Right renal cortex interstitium (tissue), 3 donors: ENCODE measurements around the gene NLRP12. TPM values are rescaled to one million over a fixed set of nuclear protein-coding genes. Genes with fewer than 3 reads are reported as not detected.
"Not testable (repeated sequence)": the region's sequence is repeated elsewhere in the genome, so short reads cannot be mapped to it uniquely, and the experiment has no call there.

Experiments
- DNase-seq, 3 donors: peaks; one replicate each; pipeline ENCODE4 v3.0.0-alpha.2; 2013; ENCODE audit warnings: low read depth in 3 of 3, low spot score in 2 of 3
- polyA plus RNA-seq, 3 donors: library from polyadenylated mRNA; unstranded; fragments of 120-200 nt; gene quantifications; one replicate each; pipeline ENCODE4 v1.2.1, GENCODE V29; 2013; ENCODE audit not compliant: insufficient read length in 3 of 3

Gene NLRP12
- polyA plus RNA-seq, 3 donors: 0.10 to 0.26 (median 0.25) TPM

DNA sequence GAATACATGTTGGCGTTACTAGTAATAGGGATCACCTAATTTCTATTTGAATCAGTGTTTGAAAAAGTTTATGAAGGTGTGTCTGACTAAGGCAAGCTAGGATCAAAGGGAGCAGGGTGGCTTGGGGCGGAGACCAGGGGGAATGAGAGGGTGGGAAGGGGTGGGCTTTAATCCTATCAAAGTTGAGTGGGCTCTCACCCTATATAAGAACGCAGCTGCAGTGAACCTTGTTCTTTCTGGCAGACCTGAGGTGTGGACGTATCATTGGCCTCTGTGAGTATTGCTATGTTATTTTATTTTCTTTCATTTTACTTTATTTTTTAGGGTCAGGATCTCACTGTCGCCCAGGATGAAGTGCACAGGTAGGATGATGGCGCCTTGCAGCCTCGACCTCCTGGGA is 37.4 kb downstream of the NLRP12 start:
- DNase-seq: no peak

DNA sequence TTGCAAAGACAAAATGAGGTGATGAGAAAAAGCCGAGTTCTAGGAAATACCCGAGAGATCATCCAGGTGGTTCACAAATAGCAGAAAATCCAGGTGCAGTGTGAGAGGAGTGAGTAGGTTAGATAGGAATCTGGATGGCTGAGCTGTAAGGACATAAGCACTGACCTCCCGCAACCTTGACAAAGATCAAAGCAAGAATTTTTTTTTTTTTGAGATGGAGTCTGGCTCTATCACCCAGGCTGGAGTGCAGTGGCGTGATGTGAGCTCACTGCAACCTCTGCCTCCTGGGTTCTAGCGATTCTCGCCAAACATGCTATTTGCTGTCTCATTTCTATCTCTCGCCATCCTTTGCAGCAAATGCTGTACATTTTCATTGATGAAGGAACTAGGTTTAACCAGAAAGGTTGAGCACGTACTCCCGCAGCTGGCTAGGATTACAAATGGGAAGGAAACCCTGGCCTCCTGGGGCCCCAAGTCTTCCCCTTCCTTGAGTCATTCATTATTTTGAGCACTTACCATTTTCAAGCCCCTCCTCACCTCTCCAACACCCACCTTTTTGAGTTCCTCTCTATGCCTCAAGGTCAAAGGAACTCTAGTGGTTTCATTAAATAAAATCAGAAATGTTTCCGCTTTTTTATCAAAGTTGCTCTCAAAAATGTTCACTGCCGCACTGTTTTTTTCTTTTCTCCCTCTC is 38.8 kb downstream of the NLRP12 start:
- DNase-seq: no peak

DNA sequence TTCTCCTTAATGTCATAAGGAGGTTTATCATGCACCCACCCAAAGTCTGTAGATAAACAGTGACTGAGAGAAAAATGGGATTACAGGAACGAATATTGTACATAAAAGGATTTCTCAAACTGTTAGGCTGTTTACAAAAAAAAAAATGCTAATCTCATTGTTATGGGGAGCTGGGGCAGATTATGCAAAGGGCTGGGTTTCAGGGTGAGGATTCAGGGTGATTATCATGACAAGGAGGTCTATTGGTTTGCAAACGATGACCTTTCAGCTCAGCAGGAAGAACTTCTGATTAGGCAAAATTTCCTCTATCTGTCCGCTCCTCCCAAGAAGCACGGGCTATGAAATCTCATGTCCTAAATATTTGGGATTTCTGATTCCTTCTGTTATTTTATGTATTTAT is 41.4 kb downstream of the NLRP12 start:
- DNase-seq: no peak

DNA sequence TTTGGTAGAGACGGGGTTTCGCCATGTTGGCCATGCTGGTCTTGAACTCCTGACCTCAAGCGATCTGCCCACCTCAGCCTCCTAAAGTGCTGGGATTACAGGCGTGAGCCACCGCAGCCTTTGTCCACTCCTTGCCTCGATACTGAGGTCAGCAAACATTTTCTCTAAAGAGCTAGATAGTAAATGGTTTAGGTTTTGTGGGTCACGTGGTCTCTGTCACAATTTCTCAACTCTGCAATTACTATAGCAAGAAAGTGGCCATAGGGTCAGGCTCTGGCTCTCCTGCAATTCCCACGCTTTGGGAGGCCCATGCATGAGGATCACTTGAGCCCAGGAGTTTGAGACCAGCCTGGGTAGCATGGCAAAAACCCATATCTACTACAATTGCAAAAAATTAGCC is 42.8 kb downstream of the NLRP12 start:
- not testable (repeated sequence) for DNase-seq

DNA sequence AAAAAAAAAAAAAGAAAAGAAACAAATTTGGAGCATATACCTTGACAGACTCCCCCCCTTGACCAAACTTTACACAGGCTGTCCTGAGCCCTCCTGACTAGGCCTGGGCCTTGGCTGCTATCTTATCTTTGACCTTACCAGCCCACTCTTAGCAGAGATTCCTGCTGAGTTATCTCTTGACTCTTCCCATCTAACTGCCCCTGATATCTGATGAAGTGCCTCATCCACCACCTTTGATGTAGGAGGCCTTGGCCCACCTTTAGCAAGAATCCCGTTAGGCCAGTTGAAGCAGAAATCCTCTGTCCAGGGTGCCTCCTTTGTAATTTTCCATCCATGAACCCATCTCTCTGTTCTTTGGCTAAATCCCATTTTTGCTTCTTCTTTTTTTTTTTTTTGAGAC is 43.6 kb downstream of the NLRP12 start:
- DNase-seq: no peak

DNA sequence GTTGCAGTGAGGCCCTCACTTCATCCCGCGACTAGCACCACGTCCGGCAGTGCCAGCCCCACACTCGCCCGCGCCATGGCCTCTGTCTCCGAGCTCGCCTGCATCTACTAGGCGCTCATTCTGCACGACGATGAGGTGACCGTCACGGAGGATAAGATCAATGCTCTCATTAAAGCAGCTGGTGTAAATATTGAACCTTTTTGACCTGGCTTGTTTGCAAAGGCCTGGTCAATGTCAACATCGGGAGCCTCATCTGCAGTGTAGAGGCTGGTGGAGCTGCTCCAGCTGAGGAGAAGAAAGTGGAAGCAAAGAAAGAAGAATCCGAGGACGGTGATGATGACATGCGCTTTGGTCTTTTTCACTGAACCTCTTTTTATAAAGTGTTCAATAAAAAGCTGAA is 48.6 kb downstream of the NLRP12 start:
- no peak for DNase-seq

DNA sequence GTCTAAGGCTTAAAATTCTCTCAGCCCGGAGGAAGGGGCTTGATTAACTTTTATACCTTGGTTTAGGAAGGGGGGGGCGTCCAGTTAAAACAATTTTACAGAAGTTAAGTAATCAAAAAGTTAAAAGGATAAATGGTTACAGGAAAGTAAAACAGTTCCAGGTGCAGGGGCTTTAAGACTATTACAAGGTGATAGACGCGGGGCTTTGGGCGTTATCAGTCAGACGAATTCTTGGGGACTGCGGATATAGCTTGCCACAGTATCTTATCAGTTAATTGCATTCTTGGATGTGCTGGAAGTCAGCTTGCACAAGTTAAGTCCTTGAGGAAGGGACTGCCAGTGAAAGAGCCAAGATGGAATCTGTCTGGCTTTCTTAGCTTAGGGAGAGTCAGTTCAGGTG is 49.6 kb downstream of the NLRP12 start:
- DNase-seq: not testable (repeated sequence)

DNA sequence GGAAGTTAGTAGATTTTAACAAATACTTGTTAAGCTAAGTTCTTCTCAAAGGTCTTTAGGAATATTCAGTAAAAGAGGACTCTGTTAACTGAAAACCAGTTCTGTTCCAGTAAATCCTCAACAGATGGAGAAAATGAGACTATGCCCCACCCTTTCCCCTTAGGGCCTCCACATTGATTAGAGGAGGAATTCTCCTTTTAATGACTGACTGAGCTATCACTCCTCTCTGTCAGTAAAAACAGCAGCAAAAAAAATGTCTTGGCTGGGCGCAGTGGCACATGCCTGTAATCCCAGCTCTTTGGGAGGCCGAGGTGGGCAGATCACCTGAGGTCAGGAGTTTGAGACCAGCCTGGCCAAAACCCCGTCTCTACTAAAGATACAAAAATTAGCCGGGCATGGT is 50.1 kb downstream of the NLRP12 start:
- DNase-seq: no peak

DNA sequence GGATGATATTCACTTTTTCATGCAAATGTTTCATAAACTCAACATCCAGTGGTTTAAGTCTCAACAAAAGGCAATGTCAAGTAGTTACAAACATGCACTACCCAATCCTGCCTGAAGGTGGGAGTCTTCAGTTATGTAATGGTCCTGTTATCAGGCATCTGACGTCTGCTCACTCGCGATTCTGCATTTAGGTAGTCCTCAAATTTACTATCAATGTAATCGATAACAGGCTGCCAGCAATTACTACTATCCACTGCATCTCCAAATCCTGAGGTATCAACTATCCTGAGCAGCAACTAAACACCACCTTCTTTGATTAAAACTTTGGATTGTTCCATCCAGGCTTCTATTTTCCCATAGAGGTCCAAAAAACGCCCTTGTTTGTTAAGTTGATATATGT is 51.2 kb downstream of the NLRP12 start:
- peak; percentile 23 to 31 (median 23) for DNase-seq

DNA sequence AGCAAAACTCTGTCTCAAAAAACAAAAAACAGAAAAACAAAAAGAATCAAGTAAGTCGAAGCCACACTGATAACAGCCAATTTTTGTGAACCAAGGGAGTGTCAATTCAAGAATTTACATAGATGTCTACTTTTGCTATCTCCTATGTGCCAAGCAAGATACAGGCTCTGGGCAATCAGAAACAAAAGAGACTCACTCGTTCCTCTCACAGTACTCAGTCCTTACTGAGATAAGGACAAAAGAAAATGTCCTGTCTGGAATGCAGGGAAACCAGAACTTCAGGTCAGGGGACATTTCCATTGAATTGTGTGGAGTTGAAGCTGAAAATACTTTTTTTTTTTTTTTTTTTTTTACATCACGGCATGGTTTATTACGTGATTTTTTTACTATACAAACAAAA is 53.0 kb downstream of the NLRP12 start:
- DNase-seq: no peak

DNA sequence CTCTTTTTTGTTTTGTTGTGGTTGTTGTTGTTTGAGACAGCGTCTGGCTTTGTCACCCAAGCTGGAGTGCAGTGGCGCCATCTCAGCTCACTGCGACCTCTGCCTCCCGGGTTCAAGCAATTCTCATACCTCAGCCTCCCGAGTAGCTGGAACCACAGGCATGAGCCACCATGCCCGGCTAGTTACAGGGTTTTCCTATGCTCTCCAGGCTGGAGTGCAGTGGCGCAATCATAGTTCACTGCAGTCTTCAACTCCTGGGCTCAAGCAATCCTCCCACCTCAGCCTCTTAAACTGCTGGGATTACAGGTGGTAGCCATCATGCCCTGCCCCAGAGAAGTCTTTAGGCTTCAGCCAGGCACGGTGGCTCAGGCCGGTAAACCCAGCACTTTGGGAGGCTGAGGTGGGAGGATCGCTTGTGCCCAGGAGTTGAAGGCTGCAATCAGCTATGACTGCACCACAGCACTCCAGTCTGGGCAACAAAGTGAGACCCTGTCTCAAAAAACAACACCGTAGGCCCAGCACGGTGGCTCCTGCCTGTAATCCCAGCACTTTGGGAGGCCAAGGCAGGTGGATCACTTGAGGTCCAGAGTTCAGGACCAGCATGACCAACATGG is 54.3 kb downstream of the NLRP12 start:
- DNase-seq: not testable (repeated sequence)

DNA sequence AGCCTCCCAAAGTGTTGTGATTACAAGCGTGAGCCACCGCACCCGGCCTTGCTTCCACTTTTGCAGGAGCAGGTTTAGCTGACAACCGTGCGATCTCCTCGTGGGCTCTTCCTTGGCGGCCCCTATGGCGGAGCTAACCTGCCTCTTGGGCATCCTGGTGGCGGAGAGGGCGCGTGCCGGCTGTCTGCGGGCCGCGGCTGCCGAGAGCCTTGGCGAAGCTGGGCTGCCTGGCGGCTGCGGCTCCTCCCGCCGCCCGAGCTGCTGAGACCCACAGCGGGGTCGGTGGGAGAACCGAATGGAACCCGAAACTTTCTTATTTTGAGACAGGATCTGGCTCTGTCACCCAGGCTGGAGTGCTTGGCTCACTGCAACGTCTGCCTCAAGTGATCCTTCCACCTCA is 55.7 kb downstream of the NLRP12 start:
- DNase-seq: no peak

DNA sequence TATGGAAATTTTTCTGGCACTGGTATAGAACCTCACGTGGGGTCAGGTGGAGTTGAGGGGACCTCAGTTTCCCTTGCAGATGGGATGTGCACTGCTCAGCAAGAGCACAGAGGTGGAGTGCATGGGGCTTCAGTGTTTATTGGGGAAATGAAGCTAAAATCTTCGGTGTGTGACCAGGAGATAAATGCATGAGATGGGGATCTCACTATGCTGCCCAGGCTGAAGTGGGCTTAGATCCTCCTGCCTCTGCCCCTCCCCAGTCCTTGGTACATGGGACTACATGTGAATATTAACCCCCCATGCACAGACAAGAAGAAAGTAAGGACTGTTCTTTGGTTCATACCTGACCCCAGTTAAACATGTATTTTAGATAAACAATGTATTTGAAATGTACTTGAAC is 65.1 kb downstream of the NLRP12 start:
- not testable (repeated sequence) for DNase-seq

Other genes with a start within 250 kb of the NLRP12 start
- gene DPRX, start 192.3 kb downstream of the NLRP12 start, polyA plus RNA-seq: not detected
- gene MYADM, start 43.6 kb upstream of the NLRP12 start, polyA plus RNA-seq: 10 to 100 TPM; 61.0 to 67.8 (median 67.8) TPM
- under 1 TPM; 0.21 to 0.47 (median 0.24) TPM for gene PRKCG, start 57.9 kb upstream of the NLRP12 start, polyA plus RNA-seq
- gene CACNG7, start 85.0 kb upstream of the NLRP12 start, polyA plus RNA-seq: under 1 TPM; 0.50 to 0.89 (median 0.68) TPM
- under 1 TPM; 0.17 to 0.21 (median 0.20) TPM for gene CACNG8, start 138.6 kb upstream of the NLRP12 start, polyA plus RNA-seq
- gene CACNG6, start 167.3 kb upstream of the NLRP12 start, polyA plus RNA-seq: under 1 TPM; 0.44 to 0.74 (median 0.71) TPM
- under 1 TPM in 2 of 3 donors, not detected in 1; 0.23 to 0.42 TPM for gene VSTM1, start 239.6 kb upstream of the NLRP12 start, polyA plus RNA-seq